Activated T-helper 17 cell treated with anti-CD3 and anti-CD28 coated beads, Interleukin-2, amount 50 U/mL, for 72 hours (primary cell): ENCODE measurements around the gene ZNF300. TPM values are rescaled to one million over a fixed set of nuclear protein-coding genes. Genes with fewer than 3 reads are reported as not detected.
"Not testable (repeated sequence)": the region's sequence is repeated elsewhere in the genome, so short reads cannot be mapped to it uniquely, and the experiment has no call there.

Experiments
- ATAC-seq: fragments of 150-1000 bp; cut with Tn5 transposase; replicated peaks from 2 replicates; pipeline ENCODE4 v1.10.0; 2021; ENCODE audit warnings: mild to moderate bottlenecking, moderate library complexity
- H3K27ac Mint-ChIP-seq: one replicate; pipeline ENCODE4 v1.8.0; 2022; ENCODE audit warnings: mixed read lengths
- H3K27me3 Mint-ChIP-seq: one replicate; pipeline ENCODE4 v1.8.0; 2022; ENCODE audit warnings: mixed read lengths
- H3K36me3 Mint-ChIP-seq: one replicate; pipeline ENCODE4 v1.8.0; 2022; ENCODE audit warnings: low read depth, mild to moderate bottlenecking, mixed read lengths
- H3K4me1 Mint-ChIP-seq: one replicate; pipeline ENCODE4 v1.8.0; 2022; ENCODE audit warnings: mixed read lengths
- H3K4me3 Mint-ChIP-seq: one replicate; pipeline ENCODE4 v1.8.0; 2022; ENCODE audit warnings: mild to moderate bottlenecking, mixed read lengths
- H3K9me3 Mint-ChIP-seq: one replicate; pipeline ENCODE4 v1.8.0; 2022; ENCODE audit warnings: mixed read lengths
- total RNA-seq, 2 donors: library from RNA; stranded (reverse); gene quantifications; one replicate each; pipeline ENCODE4 v1.2.3, GENCODE V29; 2022

ZNF300 gene
- total RNA-seq, 2 donors from 2014 or later, result 0.71 to 1.5 TPM

GRCh38 chr5:150860246-150860821 is 44.4 kb downstream of the ZNF300 start:
- Mint-ChIP-seq H3K27ac (no peak overlapping the region), H3K4me3 (no peak overlapping the region), H3K27me3 (peaks cover 3% of the 10 kb centered on the region), H3K36me3 (no peaks in the 10 kb centered on the region), H3K9me3 (no peaks in the 10 kb centered on the region), H3K4me1 (no peaks in the 10 kb centered on the region)
- no peak for ATAC-seq

- H3K4me3 Mint-ChIP-seq, ATAC-seq: not testable (repeated sequence)
These were observed 48.1 kb downstream of the ZNF300 start for GRCh38 chr5:150856700-150857099.

GRCh38 chr5:150853561-150853960 is 51.2 kb downstream of the ZNF300 start:
- Mint-ChIP-seq H3K27ac (no peak overlapping the region), H3K27me3 (no peaks in the 10 kb centered on the region), H3K9me3 (no peaks in the 10 kb centered on the region), H3K4me1 (no peaks in the 10 kb centered on the region), H3K36me3 (no peaks in the 10 kb centered on the region), H3K4me3 (no peak overlapping the region)
- no peak for ATAC-seq

More at GRCh38 chr5:150856700-150857099, 48.1 kb downstream of the ZNF300 start:
- not testable (repeated sequence) for H3K27ac Mint-ChIP-seq, H3K27me3 Mint-ChIP-seq, H3K9me3 Mint-ChIP-seq, H3K36me3 Mint-ChIP-seq, H3K4me1 Mint-ChIP-seq

GRCh38 chr5:150851039-150851438 is 53.7 kb downstream of the ZNF300 start:
- ATAC-seq, result no peak
- H3K27me3 Mint-ChIP-seq, result no peaks in the 10 kb centered on the region
- H3K9me3 Mint-ChIP-seq, result no peaks in the 10 kb centered on the region
- peaks cover 13% of the 10 kb centered on the region for H3K4me1 Mint-ChIP-seq
- H3K4me3 Mint-ChIP-seq, result no peak overlapping the region
- no peak overlapping the region for H3K27ac Mint-ChIP-seq
- no peaks in the 10 kb centered on the region for H3K36me3 Mint-ChIP-seq

- no peak for ATAC-seq
- H3K27ac Mint-ChIP-seq, result no peak overlapping the region
These were observed 56.5 kb downstream of the ZNF300 start for GRCh38 chr5:150848271-150848670.

GRCh38 chr5:150847334-150847695 is 57.5 kb downstream of the ZNF300 start:
- H3K4me1 Mint-ChIP-seq, result peaks cover 15% of the 10 kb centered on the region
- peak overlapping the region; percentile 77 for H3K4me3 Mint-ChIP-seq
- H3K27ac Mint-ChIP-seq, result peak overlapping the region; percentile 51
- no peaks in the 10 kb centered on the region for H3K27me3 Mint-ChIP-seq
- H3K36me3 Mint-ChIP-seq, result no peaks in the 10 kb centered on the region
- no peak for ATAC-seq
- H3K9me3 Mint-ChIP-seq, result no peaks in the 10 kb centered on the region

More at GRCh38 chr5:150848271-150848670, 56.5 kb downstream of the ZNF300 start:
- Mint-ChIP-seq H3K27me3 (no peaks in the 10 kb centered on the region), H3K4me3 (no peak overlapping the region), H3K4me1 (peaks cover 15% of the 10 kb centered on the region), H3K9me3 (no peaks in the 10 kb centered on the region), H3K36me3 (no peaks in the 10 kb centered on the region)

- Mint-ChIP-seq H3K36me3 (no peaks in the 10 kb centered on the region), H3K27me3 (no peaks in the 10 kb centered on the region), H3K9me3 (no peaks in the 10 kb centered on the region), H3K4me1 (peaks cover 15% of the 10 kb centered on the region), H3K27ac (peak overlapping the region; percentile 51), H3K4me3 (peak overlapping the region; percentile 77)
- ATAC-seq, result peak; percentile 94
These were observed 58.0 kb downstream of the ZNF300 start for GRCh38 chr5:150846654-150847333.

- H3K9me3 Mint-ChIP-seq, ATAC-seq, H3K36me3 Mint-ChIP-seq, H3K27me3 Mint-ChIP-seq: not testable (repeated sequence)
- peak within 1 kb of the TSS; percentile 51 for H3K27ac Mint-ChIP-seq
- peaks cover 15% of the 10 kb centered on the region for H3K4me1 Mint-ChIP-seq
- H3K4me3 Mint-ChIP-seq, result peak within 1 kb of the TSS; percentile 77
These were observed 58.5 kb downstream of the ZNF300 start, which contains the start of gene IRGM for GRCh38 chr5:150846308-150846653. IRGM (plus strand) TSS chr5:150846521; CDS start chr5:150848124, 1,603 bp downstream.

GRCh38 chr5:150845185-150845859 is 59.5 kb downstream of the ZNF300 start:
- H3K27me3 Mint-ChIP-seq, H3K36me3 Mint-ChIP-seq, H3K27ac Mint-ChIP-seq, ATAC-seq, H3K9me3 Mint-ChIP-seq, H3K4me3 Mint-ChIP-seq: not testable (repeated sequence)
- peaks cover 15% of the 10 kb centered on the region for H3K4me1 Mint-ChIP-seq

Other genes with a start within 250 kb of the ZNF300 start
- under 1 TPM; 0.06 to 0.21 TPM for gene MYOZ3, start 243.7 kb downstream of the ZNF300 start, total RNA-seq
- gene RBM22, start 203.9 kb downstream of the ZNF300 start, total RNA-seq, result 10 to 100 TPM; 60.3 to 61.5 TPM
- 10 to 100 TPM; 37.3 to 41.9 TPM for gene DCTN4, start 146.0 kb downstream of the ZNF300 start, total RNA-seq
- 10 to 100 TPM; 17.7 to 20.2 TPM for gene SMIM3, start 126.2 kb downstream of the ZNF300 start, total RNA-seq
- 1 to 10 TPM; 1.4 TPM for gene IRGM, start 58.5 kb downstream of the ZNF300 start, total RNA-seq
- not detected for gene GPX3, start 115.6 kb upstream of the ZNF300 start, total RNA-seq
- gene TNIP1, start 176.1 kb upstream of the ZNF300 start, total RNA-seq, result 100 to 1,000 TPM; 316 to 609 TPM